Activated CD8-positive, alpha-beta T cell treated with anti-CD3 and anti-CD28 coated beads for 36 hours (primary cell): ENCODE data around the gene CAMSAP2. TPM values are rescaled to one million over a fixed set of nuclear protein-coding genes. Genes with fewer than 3 reads are reported as not detected.

Source experiments
- ATAC-seq: fragments of 200-7000 bp; cut with Tn5 transposase; one replicate; pipeline ENCODE4 v1.10.0; 2021; ENCODE audit warnings: mild to moderate bottlenecking, moderate library complexity
- CTCF ChIA-PET: fragments of 350-600 bp; sonication (Branson Sonifier 250); formaldehyde crosslinking; loops from one replicate; lab custom pipeline; 2021; ENCODE audit warnings: antibody characterized with exemption; lab: Charles Lee
- POLR2A ChIA-PET: fragments of 350-600 bp; sonication (Branson Sonifier 250); formaldehyde crosslinking; loops from one replicate; lab custom pipeline; 2021; ENCODE audit warnings: antibody characterized with exemption; lab: Charles Lee
- DNase-seq: peaks from one replicate; pipeline ENCODE4 v3.0.0-alpha.2; 2020
- H3K27ac Mint-ChIP-seq: one replicate; pipeline ENCODE4 v1.8.0; 2021; ENCODE audit warnings: mild to moderate bottlenecking, mixed read lengths
- H3K27me3 Mint-ChIP-seq: one replicate; pipeline ENCODE4 v1.8.0; 2021; ENCODE audit warnings: mixed read lengths
- H3K36me3 Mint-ChIP-seq: one replicate; pipeline ENCODE4 v1.8.0; 2021; ENCODE audit warnings: low read depth, mixed read lengths
- H3K4me1 Mint-ChIP-seq: one replicate; pipeline ENCODE4 v1.8.0; 2021; ENCODE audit warnings: low read depth, mixed read lengths
- H3K4me3 Mint-ChIP-seq: one replicate; pipeline ENCODE4 v1.8.0; 2021; ENCODE audit warnings: mild to moderate bottlenecking, moderate library complexity, mixed read lengths
- H3K9me3 Mint-ChIP-seq: one replicate; pipeline ENCODE4 v1.8.0; 2021; ENCODE audit warnings: mixed read lengths
- CTCF ChIP-seq: fragments of 200-600 bp; IDR thresholded peaks from one replicate; pipeline ENCODE4 v1.8.0; 2022; ENCODE audit warnings: antibody characterized with exemption, mild to moderate bottlenecking
- intact Hi-C: fragments of 100-400 bp; cut with micrococcal nuclease; formaldehyde crosslinking; loops from one replicate; pipeline ENCODE4 v1.10.0; 2022
- total RNA-seq, 2 experiments: library from RNA; stranded (reverse); gene quantifications; one replicate each; pipeline ENCODE4 v1.2.3, GENCODE V29; 2021

Gene CAMSAP2
- total RNA-seq, 2 experiments from 2014 or later: 1.8 to 2.1 TPM

GRCh38 chr1:200877839-200878551 lies 139.3 kb downstream of the CAMSAP2 start:
- ChIA-PET CTCF (interaction anchor here (1.0 to 2.3 kb wide), 7 partner anchors 10 to 256 kb away, joined by 3 to 12 read pairs (median 6); no protein-coding TSS in a partner anchor), POLR2A (interaction anchor here (0.8 to 3.4 kb wide), 6 partner anchors 9 to 204 kb away, joined by 3 to 29 read pairs (median 4); no protein-coding TSS in a partner anchor)
- peak; percentile 83 for ATAC-seq
- H3K27ac Mint-ChIP-seq: no peak overlapping the region
- H3K4me1 Mint-ChIP-seq: peaks cover 32% of the 10 kb centered on the region
- intact Hi-C loops: no loop called here
- H3K36me3 Mint-ChIP-seq: no peaks in the 10 kb centered on the region
- H3K4me3 Mint-ChIP-seq: no peak overlapping the region
- peak; percentile 83 for DNase-seq
- no peak for TF ChIP-seq CTCF
- H3K9me3 Mint-ChIP-seq: no peaks in the 10 kb centered on the region
- peaks cover 29% of the 10 kb centered on the region for H3K27me3 Mint-ChIP-seq

- DNase-seq: peak; percentile 59
- POLR2A ChIA-PET: interaction anchor here (0.6 to 3.4 kb wide), 3 partner anchors 8 to 1790 kb away, joined by 3 to 29 read pairs (median 3); no protein-coding TSS in a partner anchor
- Mint-ChIP-seq H3K27ac (no peak overlapping the region), H3K9me3 (no peaks in the 10 kb centered on the region), H3K36me3 (no peaks in the 10 kb centered on the region), H3K4me1 (peaks cover 29% of the 10 kb centered on the region), H3K4me3 (no peak overlapping the region), H3K27me3 (peaks cover 14% of the 10 kb centered on the region)
- CTCF ChIA-PET: interaction anchor here (0.9 to 2.0 kb wide), 3 partner anchors 9 to 140 kb away, joined by 3 to 6 read pairs (median 4); no protein-coding TSS in a partner anchor
- peak; percentile 58 for ATAC-seq
- TF ChIP-seq CTCF: no peak
- intact Hi-C loops: no loop called here
Observed at GRCh38 chr1:200880212-200880611, 141.5 kb downstream of the CAMSAP2 start.

- POLR2A ChIA-PET: no interaction called here
- TF ChIP-seq CTCF: no peak
- CTCF ChIA-PET: no interaction called here
- Mint-ChIP-seq H3K4me1 (peaks cover 35% of the 10 kb centered on the region), H3K36me3 (no peaks in the 10 kb centered on the region), H3K27me3 (peaks cover 1% of the 10 kb centered on the region), H3K9me3 (no peaks in the 10 kb centered on the region), H3K4me3 (no peak overlapping the region), H3K27ac (no peak overlapping the region)
- DNase-seq (no peak), ATAC-seq (no peak)
- intact Hi-C loops: no loop called here
Observed at GRCh38 chr1:200883118-200883517, 144.4 kb downstream of the CAMSAP2 start.

- DNase-seq (no peak), ATAC-seq (no peak)
- H3K36me3 Mint-ChIP-seq: no peaks in the 10 kb centered on the region
- POLR2A ChIA-PET: interaction anchor here (0.9 kb wide), 1 partner anchor 136 kb away, joined by 3 read pairs; no protein-coding TSS in a partner anchor
- peaks cover 48% of the 10 kb centered on the region for H3K4me1 Mint-ChIP-seq
- intact Hi-C loops: no loop called here
- H3K27me3 Mint-ChIP-seq: peaks cover 5% of the 10 kb centered on the region
- H3K4me3 Mint-ChIP-seq: no peak overlapping the region
- TF ChIP-seq CTCF: no peak
- H3K27ac Mint-ChIP-seq: peak overlapping the region; percentile 39
- H3K9me3 Mint-ChIP-seq: no peaks in the 10 kb centered on the region
- CTCF ChIA-PET: no interaction called here
Observed at GRCh38 chr1:200885623-200886402, 147.1 kb downstream of the CAMSAP2 start.
